ENCODE data around the gene CFAP57.

Gene CFAP57

DNA sequence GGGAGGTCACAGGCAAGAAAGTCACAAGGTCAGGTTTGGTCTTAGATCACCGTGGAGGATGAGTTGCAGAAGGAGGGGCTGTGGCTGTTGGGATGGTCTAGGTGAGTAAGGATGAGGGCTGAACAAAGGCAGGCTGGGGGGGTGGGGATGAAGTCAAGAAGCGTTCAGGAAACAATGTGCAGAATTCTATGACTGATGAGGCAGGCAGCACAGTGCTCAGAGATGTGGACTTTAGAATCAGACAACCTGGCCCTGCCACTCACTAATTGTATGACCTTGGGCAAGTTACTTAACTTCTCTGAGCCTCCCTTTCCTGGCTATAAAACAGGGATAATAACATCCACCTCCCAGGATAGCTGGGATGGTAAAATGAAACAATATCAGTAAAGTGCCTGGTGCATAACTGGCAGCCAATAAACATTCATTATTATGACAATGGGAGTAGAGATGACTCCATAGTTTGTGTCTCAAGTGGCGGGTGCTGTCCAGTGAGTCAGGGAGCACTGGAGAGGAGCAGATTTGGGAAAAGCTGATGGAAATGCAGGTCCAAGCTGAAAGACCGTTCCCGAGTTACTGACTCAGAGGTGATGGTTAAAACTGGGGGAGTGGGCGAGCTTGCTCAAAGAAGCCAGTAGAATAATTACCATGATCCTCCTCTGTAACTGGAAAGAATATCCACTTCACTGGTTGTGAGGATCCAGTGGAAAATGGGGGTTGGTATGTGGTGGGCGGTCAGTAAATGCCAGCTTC is 130.8 kb downstream of the CFAP57 start:
- no peak for DNase-seq

GRCh38 chr1:43303471-43304313 is 131.6 kb downstream of the CFAP57 start:
- DNase-seq = no peak
